Stimulated activated CD8-positive, alpha-beta memory T cell treated with anti-CD3 and anti-CD28 coated beads, Interleukin-4, amount 100 ng/mL, for 4 hours (primary cell): ENCODE measurements around the gene ZNF860.

Source experiments
- DNase-seq, 2 donors: peaks; one replicate each; pipeline ENCODE4 v3.0.0-alpha.2; 2020; ENCODE audit warnings: low read depth in 2 of 2, low spot score in 1 of 2

The ZNF860 gene

GRCh38 chr3:31981206-31982181 is at the start of gene ZNF860, which contains the start of gene OSBPL10:
Gene ZNF860 (plus strand): TSS chr3:31981750. CDS start chr3:31989080, 7,330 bp downstream.
Gene OSBPL10 (minus strand): TSS chr3:31981262. CDS start chr3:31981179, 83 bp downstream.
- DNase-seq = no peak

GRCh38 chr3:31932990-31933389 is 48.6 kb upstream of the ZNF860 start:
- no peak for DNase-seq

GRCh38 chr3:31934018-31934417 is 47.5 kb upstream of the ZNF860 start:
- no peak for DNase-seq

GRCh38 chr3:31934866-31935265 is 46.7 kb upstream of the ZNF860 start:
- no peak for DNase-seq

GRCh38 chr3:31936420-31937060 is 45.0 kb upstream of the ZNF860 start:
- no peak for DNase-seq

DNA sequence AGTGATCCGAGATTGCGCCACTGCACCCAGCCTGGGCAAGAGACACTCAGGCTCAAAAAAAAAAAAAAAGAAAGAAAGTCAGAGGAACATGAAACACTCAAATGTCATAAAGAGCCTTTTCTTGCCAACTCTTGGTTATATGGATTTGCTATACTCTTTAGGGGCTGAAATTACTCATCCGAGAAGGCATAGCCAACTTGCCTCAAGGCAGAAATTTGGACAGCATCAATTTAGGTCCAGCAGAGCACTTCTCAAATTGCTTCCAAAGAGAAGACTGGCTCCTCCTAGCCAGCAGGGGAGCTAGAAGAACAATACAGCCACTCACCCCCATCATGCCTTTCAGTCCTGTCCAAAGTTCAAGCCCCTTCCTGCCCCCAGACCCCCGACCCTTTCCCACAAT is 44.3 kb upstream of the ZNF860 start:
- DNase-seq = no peak

DNA sequence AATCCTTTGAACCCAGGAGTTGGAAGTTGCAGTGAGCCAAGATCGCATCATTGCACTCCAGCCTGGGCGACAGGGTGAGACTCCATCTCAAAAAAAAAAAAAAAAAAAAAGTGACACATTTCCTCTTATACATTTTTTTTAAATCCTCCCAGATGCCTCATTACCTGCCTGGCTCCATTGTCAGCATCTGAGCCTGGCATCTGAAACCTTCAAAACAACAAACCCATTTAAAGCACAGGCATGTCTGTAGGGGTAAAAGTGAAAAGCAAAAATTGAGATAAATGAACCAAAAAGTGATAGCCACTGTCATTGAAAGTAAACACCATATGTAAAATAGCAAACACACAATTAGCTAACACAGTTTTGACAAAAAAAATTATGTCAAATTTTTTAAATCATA is 39.1 kb upstream of the ZNF860 start:
- no peak for DNase-seq

DNA sequence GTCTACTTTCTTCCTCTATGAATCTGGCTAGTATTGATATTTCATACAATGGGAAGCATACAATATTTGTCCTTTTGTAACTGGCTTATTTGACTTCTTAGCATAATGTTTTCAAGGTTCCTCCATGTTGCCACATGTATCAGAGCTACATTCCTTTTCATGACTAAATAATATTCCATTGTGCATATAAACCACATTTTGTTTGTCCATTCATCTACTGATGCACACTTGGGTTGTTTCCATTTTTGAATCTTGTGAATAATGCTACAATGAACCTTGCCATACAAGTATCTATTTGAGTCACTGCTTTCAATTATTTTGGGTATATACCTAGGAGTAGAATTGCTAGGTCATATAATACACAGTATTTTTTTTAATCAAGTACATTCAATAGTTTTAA is 38.5 kb upstream of the ZNF860 start:
- no peak for DNase-seq

GRCh38 chr3:31945738-31946052 is 35.9 kb upstream of the ZNF860 start:
- DNase-seq = no peak

GRCh38 chr3:31946484-31947081 is 35.0 kb upstream of the ZNF860 start:
- DNase-seq = no peak

- DNase-seq = no peak
Measured at GRCh38 chr3:31947162-31947561, 34.4 kb upstream of the ZNF860 start.

- no peak for DNase-seq
Measured at GRCh38 chr3:31947671-31948091, 33.9 kb upstream of the ZNF860 start.

GRCh38 chr3:31948280-31948679 is 33.3 kb upstream of the ZNF860 start:
- no peak for DNase-seq

- DNase-seq = no peak
Measured at GRCh38 chr3:31952205-31952604, 29.3 kb upstream of the ZNF860 start.

- DNase-seq = no peak
Measured at GRCh38 chr3:31953091-31953490, 28.5 kb upstream of the ZNF860 start.

DNA sequence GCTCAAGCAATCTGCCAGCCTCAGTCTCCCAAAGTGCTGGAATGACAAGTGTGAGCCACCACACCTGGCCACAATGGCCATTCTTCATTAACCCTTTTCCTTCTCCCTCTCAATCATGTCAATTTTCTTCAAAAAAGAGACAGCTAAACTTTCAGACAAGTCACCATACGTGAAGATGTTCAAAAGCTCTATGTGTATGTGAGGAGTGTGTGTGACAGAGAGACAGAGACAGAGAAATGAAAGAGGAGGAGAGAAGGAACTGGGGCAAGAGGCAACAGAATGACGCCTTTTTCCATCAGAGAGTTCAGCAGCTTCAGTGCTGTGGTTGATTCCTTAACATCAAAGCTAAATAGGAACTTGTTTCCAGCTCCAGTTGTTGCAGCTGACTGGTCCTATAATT is 27.9 kb upstream of the ZNF860 start:
- DNase-seq = no peak

DNA sequence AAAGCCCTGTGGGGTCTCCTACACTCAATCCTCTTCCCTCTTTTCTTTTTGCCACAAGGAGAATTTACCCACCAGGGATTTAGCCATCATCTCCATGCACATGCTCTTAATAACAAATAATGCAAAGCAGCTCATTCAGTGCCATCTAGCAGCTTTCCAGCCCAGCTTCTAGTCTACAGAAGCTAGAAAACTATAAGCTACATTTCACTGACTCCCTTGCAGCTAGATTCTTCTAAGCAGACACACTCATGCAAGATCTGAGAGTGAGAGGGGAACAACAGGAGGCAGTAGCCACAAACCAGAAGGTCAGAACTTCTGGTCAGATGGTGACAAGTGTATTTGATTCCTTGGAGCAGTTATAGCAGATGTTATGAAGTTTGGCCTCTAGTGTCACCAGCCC is 26.0 kb upstream of the ZNF860 start:
- DNase-seq = no peak

DNA sequence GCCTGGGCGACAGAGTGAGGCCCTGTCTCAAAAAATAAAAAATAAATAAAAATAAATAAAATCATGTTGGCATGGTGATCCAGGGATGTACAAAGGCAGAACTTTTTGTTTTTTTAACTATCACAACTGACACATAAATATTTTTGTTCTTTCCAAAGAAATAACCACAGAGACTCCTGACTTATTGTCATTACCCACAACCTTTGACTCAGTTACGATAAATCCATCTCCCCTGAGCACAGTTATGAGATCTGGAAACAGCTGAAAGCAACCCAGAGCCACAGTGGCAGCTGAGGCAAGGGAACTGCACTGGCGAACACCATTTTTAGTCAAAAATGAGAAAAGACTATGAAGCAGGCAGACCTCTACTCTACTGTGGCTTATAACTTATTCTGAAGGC is 24.4 kb upstream of the ZNF860 start:
- DNase-seq = no peak

GRCh38 chr3:31958701-31959152 is 22.8 kb upstream of the ZNF860 start:
- DNase-seq = no peak

DNA sequence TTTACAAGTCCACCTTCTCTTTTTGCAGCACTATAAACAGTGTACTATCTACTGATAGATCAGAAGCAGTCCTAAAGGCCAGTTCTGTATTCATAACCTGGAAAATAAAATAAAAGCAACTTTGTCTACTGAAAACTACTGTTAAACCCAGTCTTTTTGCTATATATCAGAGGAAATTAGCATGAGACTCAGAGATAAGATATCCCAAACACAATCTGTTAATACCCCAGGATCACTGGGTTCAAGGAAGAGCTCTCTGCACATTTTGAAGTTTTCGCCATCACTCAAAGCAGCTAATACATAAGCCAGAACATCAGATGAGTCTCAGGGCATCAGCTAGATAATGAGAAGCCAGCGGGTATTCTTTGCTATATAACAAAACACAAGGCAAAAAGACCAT is 22.3 kb upstream of the ZNF860 start:
- no peak for DNase-seq

DNA sequence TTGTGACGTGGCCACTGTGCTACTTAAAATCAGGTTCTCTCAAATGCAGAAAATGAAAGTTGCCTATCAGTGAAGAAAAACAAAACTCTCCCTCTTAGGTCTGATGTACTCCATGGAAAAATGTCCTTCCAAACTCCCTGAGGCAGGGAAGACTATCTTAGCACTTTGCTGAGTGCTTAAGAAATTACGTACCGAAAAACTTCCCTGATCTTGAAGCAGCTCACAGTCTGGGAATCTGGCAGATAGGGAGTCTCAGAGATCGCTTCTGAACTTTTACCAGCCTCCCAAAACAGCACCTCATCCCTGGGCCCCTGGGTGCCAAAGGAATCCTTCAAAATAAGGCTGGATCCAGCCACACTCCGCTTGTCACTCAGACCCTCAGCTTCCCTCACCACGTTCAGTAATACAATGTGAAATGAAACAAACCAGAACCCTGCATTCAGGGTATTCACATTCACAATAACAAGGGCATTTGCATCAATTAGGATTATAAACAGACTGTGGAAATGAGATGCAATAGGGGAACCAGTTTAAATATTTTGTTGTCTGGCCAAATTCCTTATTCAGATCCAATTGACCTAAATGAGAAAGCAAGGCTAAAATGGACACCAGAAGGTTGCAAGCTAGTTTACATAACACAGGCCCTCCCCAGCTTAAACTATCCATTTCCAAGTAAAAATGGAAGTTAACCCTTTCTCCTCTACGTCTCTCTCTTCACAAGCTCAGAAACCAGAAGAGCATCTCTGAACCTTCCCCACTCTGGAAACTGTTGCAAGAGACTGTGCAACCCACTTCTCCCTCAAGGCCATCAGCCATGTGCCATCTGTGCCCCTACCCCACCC is 21.4 kb upstream of the ZNF860 start:
- no peak for DNase-seq
